HEK293 (cell line): ENCODE results near the gene DRC7.

Source experiments
- CTCF ChIA-PET: fragments of 350-600 bp; formaldehyde crosslinking; extraction: SDS; loops from one replicate; lab custom pipeline; 2021; ENCODE audit warnings: antibody characterized with exemption; lab: Yijun Ruan, JAX
- POLR2A ChIA-PET: fragments of 300-600 bp; formaldehyde crosslinking; extraction: SDS; loops from one replicate; lab custom pipeline; 2020; ENCODE audit warnings: antibody characterized with exemption, inconsistent platforms; lab: Yijun Ruan, JAX
- H3K27ac ChIP-seq: fragments of 200-500 bp; sonication (Bioruptor generic); 2 replicates; pipeline ENCODE4 v1.5.1; 2014; ENCODE audit warnings: low read depth, low read length, control low read depth, inconsistent platforms; ENCODE audit errors: extremely low read depth
- H3K36me3 ChIP-seq, 2 experiments: fragments of 200-500 bp in 1 of 2; sonication (Bioruptor generic) in 1 of 2; 1 replicate in 1 of 2; 2 replicates in 1 of 2; pipeline ENCODE4 v1.5.1; 2014 to 2017; ENCODE audit warnings: inconsistent platforms in 2 of 2, low read length in 2 of 2; ENCODE audit not compliant: control insufficient read depth in 2 of 2, insufficient read depth in 1 of 2
- H3K4me1 ChIP-seq: fragments of 200-500 bp; sonication (Bioruptor generic); 2 replicates; pipeline ENCODE4 v1.5.1; 2014; ENCODE audit warnings: mild to moderate bottlenecking, low read length, inconsistent platforms; ENCODE audit not compliant: control insufficient read depth, insufficient read depth
- H3K4me3 ChIP-seq: 2 replicates; pipeline ENCODE4 v1.5.1; 2011; ENCODE audit warnings: low read depth, mild to moderate bottlenecking, control low read depth, low read length, moderate library complexity
- H3K9me3 ChIP-seq: fragments of 200-500 bp; sonication (Bioruptor generic); 2 replicates; pipeline ENCODE4 v1.5.1; 2014; ENCODE audit warnings: low read depth, low read length, inconsistent platforms; ENCODE audit not compliant: control insufficient read depth, insufficient read depth
- GLI4 ChIP-seq: fragments of 450-650 bp; formaldehyde crosslinking; IDR thresholded peaks from 2 replicates; pipeline ENCODE4 v1.5.1; 2016; ENCODE audit warnings: missing biosample characterization, missing genetic modification characterization
- INSM2 ChIP-seq: fragments of 450-650 bp; formaldehyde crosslinking; IDR thresholded peaks from 2 replicates; pipeline ENCODE4 v1.5.1; 2016; ENCODE audit warnings: missing biosample characterization, missing genetic modification characterization
- KLF1 ChIP-seq: fragments of 450-650 bp; formaldehyde crosslinking; IDR thresholded peaks from 2 replicates; pipeline ENCODE4 v1.5.1; 2016; ENCODE audit warnings: missing biosample characterization, missing genetic modification characterization
- PRDM10 ChIP-seq: fragments of 450-650 bp; formaldehyde crosslinking; IDR thresholded peaks from 2 replicates; pipeline ENCODE4 v1.5.1; 2016; ENCODE audit warnings: missing biosample characterization, missing genetic modification characterization
- ZBTB17 ChIP-seq: fragments of 450-650 bp; formaldehyde crosslinking; IDR thresholded peaks from 2 replicates; pipeline ENCODE4 v1.5.1; 2016; ENCODE audit warnings: missing biosample characterization, missing genetic modification characterization
- ZNF341 ChIP-seq: fragments of 450-650 bp; formaldehyde crosslinking; IDR thresholded peaks from 2 replicates; pipeline ENCODE4; 2016; ENCODE audit warnings: low read depth, missing biosample characterization, missing genetic modification characterization
- ZNF549 ChIP-seq: fragments of 450-650 bp; IDR thresholded peaks from 2 replicates; pipeline ENCODE4 v1.5.1; 2018; ENCODE audit warnings: missing biosample characterization, missing genetic modification characterization, mild to moderate bottlenecking, inconsistent platforms, moderate library complexity
- ZNF600 ChIP-seq: fragments of 450-650 bp; formaldehyde crosslinking; IDR thresholded peaks from 2 replicates; pipeline ENCODE4 v1.5.1; 2016; ENCODE audit warnings: missing biosample characterization, missing genetic modification characterization
- ZNF645 ChIP-seq: fragments of 450-650 bp; formaldehyde crosslinking; IDR thresholded peaks from 2 replicates; pipeline ENCODE4; 2016; ENCODE audit warnings: missing biosample characterization, missing genetic modification characterization

Gene DRC7

GRCh38 chr16:57751539-57752202 lies 57.1 kb downstream of the DRC7 start (continued):
- TF ChIP-seq INSM2 = no peak
- TF ChIP-seq, all 188 proteins: peak for 0

GRCh38 chr16:57752203-57752580 lies 57.6 kb downstream of the DRC7 start:
- H3K9me3 ChIP-seq = no peaks in the 10 kb centered on the region
- no peak overlapping the region for H3K27ac ChIP-seq
- no peak overlapping the region for H3K4me3 ChIP-seq
- TF ChIP-seq ZBTB17 = no peak
- no peak for TF ChIP-seq ZNF341 (tag by site-specific recombination)
- no peak for TF ChIP-seq GLI4 (tag by site-specific recombination)
- H3K4me1 ChIP-seq = no peaks in the 10 kb centered on the region
- CTCF ChIA-PET = interaction anchor here (0.5 to 1.6 kb wide), 3 partner anchors 35 to 147 kb away, joined by 3 to 6 read pairs (median 5); no protein-coding TSS in a partner anchor
- H3K36me3 ChIP-seq = peaks cover 0 to 86% of the 10 kb centered on the region in 2 experiments; a peak in 1 of 3 replicates
- POLR2A ChIA-PET = interaction anchor here (1.2 kb wide), 1 partner anchor 17 kb away, joined by 3 read pairs; the partner anchor contains the start of gene KATNB1

- H3K4me3 ChIP-seq = no peak overlapping the region
- H3K36me3 ChIP-seq = peaks cover 0 to 86% of the 10 kb centered on the region in 2 experiments; a peak in 1 of 3 replicates
- no peak overlapping the region for H3K27ac ChIP-seq
- H3K4me1 ChIP-seq = no peaks in the 10 kb centered on the region
- TF ChIP-seq ZNF645 (no peak), KLF1 (tag by site-specific recombination) (peak; percentile 90)
- TF ChIP-seq, all 188 proteins: peak for 1
- ChIA-PET CTCF (no interaction called here), POLR2A (no interaction called here)
- no peaks in the 10 kb centered on the region for H3K9me3 ChIP-seq
Observed at GRCh38 chr16:57752581-57753447, 58.2 kb downstream of the DRC7 start.

- Histone ChIP-seq H3K4me3 (no peak overlapping the region), H3K4me1 (no peaks in the 10 kb centered on the region), H3K9me3 (no peaks in the 10 kb centered on the region), H3K36me3 (peaks cover 0 to 88% of the 10 kb centered on the region in 2 experiments; a peak in 1 of 3 replicates), H3K27ac (no peak overlapping the region)
- ChIA-PET CTCF (interaction anchor here (0.6 kb wide), 1 partner anchor 101 kb away, joined by 3 read pairs; no protein-coding TSS in a partner anchor), POLR2A (interaction anchor here (1.2 kb wide), 1 partner anchor 17 kb away, joined by 3 read pairs; no protein-coding TSS in a partner anchor)
- TF ChIP-seq ZNF600 (peak; percentile 48; the same call in 1 of the 2 replicates), ZNF549 (tag by site-specific recombination) (no peak), PRDM10 (tag by site-specific recombination) (peak; percentile 45; the same call in 1 of the 2 replicates)
Observed at GRCh38 chr16:57753448-57754353, 59.1 kb downstream of the DRC7 start.
